ENCODE results near the gene GCNA.

DNA sequence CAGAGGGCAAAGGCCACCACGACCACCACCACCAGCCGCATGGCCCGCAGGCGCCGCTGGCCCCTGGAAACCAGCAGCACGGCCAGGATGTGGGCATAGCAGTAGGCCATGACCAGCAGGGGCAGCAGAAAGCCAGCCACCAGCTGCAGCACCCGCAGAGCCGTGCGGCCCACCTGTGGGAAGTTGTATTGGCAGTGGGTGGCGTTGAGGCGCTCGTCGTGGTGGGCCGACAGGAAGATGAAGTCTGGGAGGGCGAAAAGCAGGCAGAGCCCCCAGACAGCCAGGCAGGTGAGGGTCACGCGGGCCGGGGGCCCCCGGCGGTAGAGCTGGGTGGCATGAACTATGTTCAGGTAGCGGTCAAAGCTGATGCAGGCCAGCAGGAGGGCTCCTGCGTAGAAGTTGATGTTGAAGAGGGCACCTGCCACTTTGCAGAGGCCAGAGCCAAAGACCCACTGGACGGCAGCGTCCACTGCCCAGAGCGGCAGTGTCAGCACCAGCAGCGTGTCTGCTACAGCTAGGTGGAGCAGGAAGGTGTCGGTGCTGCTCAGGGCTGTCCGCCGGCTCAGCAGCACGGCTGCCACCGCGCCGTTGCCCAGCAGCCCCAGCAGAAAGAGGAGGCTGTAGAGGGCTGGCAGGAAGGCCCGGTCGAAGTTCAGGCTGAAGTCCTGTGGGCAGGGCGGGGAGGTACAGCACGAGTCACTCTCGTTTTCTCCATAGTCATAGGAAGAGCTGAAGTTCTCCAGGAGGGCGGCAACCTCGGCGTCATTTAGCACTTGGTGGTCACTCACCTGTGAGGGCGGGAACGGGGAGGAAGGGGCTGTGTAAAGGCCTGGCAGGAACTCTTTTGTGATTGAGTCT, 38.7 kb downstream of the GCNA start:
- TF ChIP-seq EZH2 (IDR thresholded peaks at IDR 0.05; ENCODE audit: borderline replicate concordance, low read depth, low read length, poor library complexity, severe bottlenecking): no peak
- TF ChIP-seq, protein P1, sequence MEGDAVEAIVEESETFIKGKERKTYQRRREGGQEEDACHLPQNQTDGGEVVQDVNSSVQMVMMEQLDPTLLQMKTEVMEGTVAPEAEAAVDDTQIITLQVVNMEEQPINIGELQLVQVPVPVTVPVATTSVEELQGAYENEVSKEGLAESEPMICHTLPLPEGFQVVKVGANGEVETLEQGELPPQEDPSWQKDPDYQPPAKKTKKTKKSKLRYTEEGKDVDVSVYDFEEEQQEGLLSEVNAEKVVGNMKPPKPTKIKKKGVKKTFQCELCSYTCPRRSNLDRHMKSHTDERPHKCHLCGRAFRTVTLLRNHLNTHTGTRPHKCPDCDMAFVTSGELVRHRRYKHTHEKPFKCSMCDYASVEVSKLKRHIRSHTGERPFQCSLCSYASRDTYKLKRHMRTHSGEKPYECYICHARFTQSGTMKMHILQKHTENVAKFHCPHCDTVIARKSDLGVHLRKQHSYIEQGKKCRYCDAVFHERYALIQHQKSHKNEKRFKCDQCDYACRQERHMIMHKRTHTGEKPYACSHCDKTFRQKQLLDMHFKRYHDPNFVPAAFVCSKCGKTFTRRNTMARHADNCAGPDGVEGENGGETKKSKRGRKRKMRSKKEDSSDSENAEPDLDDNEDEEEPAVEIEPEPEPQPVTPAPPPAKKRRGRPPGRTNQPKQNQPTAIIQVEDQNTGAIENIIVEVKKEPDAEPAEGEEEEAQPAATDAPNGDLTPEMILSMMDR (conservative IDR thresholded peaks at IDR 0.05; ENCODE audit: low read depth, low read length): no peak

Data from A673 (cell line).